Endothelial cell (in vitro differentiated cells): ENCODE results near the gene SYT12. TPM values are rescaled to one million over a fixed set of nuclear protein-coding genes. Genes with fewer than 3 reads are reported as not detected.

Source experiments
- DNase-seq: peaks from one replicate; pipeline ENCODE4 v3.0.0; 2021; ENCODE audit warnings: low spot score
- H3K27ac Mint-ChIP-seq: one replicate; pipeline ENCODE4 v1.8.0; 2021; ENCODE audit warnings: mixed read lengths, inconsistent platforms; ENCODE audit not compliant: unreplicated experiment
- H3K27me3 Mint-ChIP-seq: one replicate; pipeline ENCODE4 v1.8.0; 2021; ENCODE audit warnings: mild to moderate bottlenecking, moderate library complexity, mixed read lengths, inconsistent platforms; ENCODE audit not compliant: unreplicated experiment
- H3K36me3 Mint-ChIP-seq: one replicate; pipeline ENCODE4 v1.8.0; 2021; ENCODE audit warnings: mild to moderate bottlenecking, low read depth, mixed read lengths, inconsistent platforms; ENCODE audit not compliant: unreplicated experiment
- H3K4me1 Mint-ChIP-seq: one replicate; pipeline ENCODE4 v1.8.0; 2021; ENCODE audit warnings: mild to moderate bottlenecking, mixed read lengths, inconsistent platforms; ENCODE audit not compliant: unreplicated experiment
- H3K4me3 Mint-ChIP-seq: one replicate; pipeline ENCODE4 v1.8.0; 2021; ENCODE audit warnings: mild to moderate bottlenecking, mixed read lengths, inconsistent platforms; ENCODE audit not compliant: unreplicated experiment
- H3K9me3 Mint-ChIP-seq: one replicate; pipeline ENCODE4 v1.8.0; 2021; ENCODE audit warnings: mixed read lengths, inconsistent platforms; ENCODE audit not compliant: unreplicated experiment
- total RNA-seq: library from RNA; stranded (reverse); fragmentation: NEBNext Ultra II Directional; extraction: Animal tissue kit (Norgen Biotek cat#: 25700); gene quantifications from one replicate; pipeline ENCODE4 v1.2.1, GENCODE V29; 2021; ENCODE audit not compliant: unreplicated experiment
- TF ChIP-seq, protein P1 (sequence below): fragments of 200-600 bp; sonication (generic); IDR thresholded peaks from one replicate; pipeline ENCODE4 v1.5.0; 2021; ENCODE audit warnings: antibody characterized with exemption; ENCODE audit not compliant: unreplicated experiment

Gene SYT12
- total RNA-seq, 1 donor from 2014 or later = 0.82 TPM

DNA sequence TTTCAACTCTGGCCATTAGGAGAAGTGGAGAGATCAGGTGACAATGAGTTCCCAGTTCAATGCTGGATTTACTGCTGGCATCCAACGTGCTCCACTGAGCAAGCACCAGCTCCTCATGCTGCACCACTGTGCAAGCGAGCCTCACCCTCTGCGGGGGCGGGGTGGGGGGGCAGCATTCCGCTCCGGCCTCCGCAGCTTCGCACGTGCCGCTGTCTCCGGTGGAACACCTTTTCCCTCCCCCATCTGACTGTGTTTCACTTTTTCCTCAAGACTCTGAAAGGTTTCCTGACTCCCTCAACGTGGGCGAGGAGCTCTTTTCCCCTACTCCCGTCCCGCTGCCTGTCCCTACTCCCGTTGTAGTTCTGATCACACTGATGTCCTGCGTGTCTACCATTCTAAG lies 32.9 kb downstream of the SYT12 start:
- Mint-ChIP-seq H3K27ac (no peak overlapping the region), H3K4me3 (peak overlapping the region; percentile 82), H3K9me3 (no peaks in the 10 kb centered on the region), H3K4me1 (peaks cover 2% of the 10 kb centered on the region), H3K27me3 (peaks cover 1% of the 10 kb centered on the region), H3K36me3 (no peaks in the 10 kb centered on the region)
- TF ChIP-seq, protein P1, sequence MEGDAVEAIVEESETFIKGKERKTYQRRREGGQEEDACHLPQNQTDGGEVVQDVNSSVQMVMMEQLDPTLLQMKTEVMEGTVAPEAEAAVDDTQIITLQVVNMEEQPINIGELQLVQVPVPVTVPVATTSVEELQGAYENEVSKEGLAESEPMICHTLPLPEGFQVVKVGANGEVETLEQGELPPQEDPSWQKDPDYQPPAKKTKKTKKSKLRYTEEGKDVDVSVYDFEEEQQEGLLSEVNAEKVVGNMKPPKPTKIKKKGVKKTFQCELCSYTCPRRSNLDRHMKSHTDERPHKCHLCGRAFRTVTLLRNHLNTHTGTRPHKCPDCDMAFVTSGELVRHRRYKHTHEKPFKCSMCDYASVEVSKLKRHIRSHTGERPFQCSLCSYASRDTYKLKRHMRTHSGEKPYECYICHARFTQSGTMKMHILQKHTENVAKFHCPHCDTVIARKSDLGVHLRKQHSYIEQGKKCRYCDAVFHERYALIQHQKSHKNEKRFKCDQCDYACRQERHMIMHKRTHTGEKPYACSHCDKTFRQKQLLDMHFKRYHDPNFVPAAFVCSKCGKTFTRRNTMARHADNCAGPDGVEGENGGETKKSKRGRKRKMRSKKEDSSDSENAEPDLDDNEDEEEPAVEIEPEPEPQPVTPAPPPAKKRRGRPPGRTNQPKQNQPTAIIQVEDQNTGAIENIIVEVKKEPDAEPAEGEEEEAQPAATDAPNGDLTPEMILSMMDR = no peak
- no peak for DNase-seq

DNA sequence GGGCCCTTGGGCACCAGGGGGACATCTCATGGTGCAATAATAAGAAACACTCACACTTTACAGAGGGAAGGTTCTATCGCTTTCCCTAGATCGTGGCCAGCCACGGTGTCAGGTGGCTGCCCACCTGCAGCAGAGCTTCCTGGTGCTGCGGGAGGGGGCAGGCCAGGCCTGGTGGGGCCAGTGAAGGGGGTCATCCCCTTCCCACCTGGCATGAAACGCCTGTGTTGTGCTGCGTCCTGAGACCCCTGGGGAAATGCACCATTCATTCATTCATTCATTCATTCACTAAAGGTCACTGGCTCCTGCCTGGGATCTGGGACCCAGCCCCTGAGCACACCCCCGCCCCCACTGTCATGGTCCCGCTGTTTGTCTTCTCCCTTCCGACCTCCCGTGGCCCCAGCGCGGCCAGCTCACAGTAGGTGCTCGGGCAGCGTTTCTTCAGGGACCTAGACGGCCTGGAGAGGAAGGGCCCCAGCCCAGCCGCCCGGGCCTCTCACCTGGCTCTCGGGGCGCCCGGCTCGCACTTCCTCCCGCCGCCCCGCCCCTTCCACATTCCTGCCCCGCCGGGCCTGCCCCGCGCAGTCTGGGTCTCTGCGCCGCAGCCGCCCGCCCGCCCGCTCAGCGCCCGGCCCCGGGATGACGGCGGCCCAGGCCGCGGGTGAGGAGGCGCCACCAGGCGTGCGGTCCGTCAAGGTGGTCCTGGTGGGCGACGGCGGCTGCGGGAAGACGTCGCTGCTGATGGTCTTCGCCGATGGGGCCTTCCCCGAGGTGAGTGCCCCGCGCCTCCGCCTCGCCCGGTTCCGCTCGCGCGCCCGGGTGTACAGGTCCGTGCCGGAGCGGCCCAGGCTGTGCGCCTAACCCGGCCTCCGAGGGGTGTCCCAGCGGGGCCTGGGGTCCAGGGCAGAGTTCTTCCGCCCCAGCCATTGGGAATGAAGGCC lies 33.6 kb downstream of the SYT12 start, which contains the start of gene RHOD:
TSS of gene RHOD (plus strand) at position 581 of the 938 bp plus-strand sequence. CDS start at position 637, 56 bp downstream.
- H3K4me3 Mint-ChIP-seq = peak within 1 kb of the TSS; percentile 82
- no peak within 1 kb of the TSS for H3K27ac Mint-ChIP-seq

DNA sequence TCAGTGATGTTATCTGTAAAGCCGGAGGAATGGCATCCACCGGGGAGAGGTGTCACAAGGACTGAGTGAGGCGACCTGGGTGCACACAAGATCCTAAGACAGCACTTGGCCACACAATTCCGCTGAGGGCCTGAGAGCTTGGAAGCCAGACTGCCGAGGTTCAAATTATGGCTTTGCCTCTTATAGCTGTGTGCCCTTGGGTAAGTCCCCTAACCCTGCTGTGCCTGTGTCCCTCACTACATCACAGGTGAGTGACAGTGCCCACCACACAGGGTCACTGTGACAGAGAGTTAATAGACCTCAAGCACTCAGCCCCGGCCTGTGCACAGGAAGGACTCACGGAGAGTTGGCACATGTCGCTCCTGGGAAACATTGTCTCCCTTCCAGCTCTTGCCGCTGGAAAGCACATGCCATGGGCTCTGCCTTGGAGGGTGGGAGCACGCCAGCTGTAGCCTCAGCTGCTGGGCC lies 34.3 kb downstream of the SYT12 start:
- TF ChIP-seq, protein P1 = no peak
- Mint-ChIP-seq H3K36me3 (no peaks in the 10 kb centered on the region), H3K9me3 (no peaks in the 10 kb centered on the region), H3K4me1 (peaks cover 2% of the 10 kb centered on the region), H3K4me3 (no peak overlapping the region), H3K27ac (no peak overlapping the region), H3K27me3 (peaks cover 1% of the 10 kb centered on the region)
- DNase-seq = no peak

More for the DNA sequence above, 33.6 kb downstream of the SYT12 start, which contains the start of gene RHOD:
- peak; percentile 59 for DNase-seq
- no peaks in the 10 kb centered on the region for H3K36me3 Mint-ChIP-seq
- peaks cover 1% of the 10 kb centered on the region for H3K27me3 Mint-ChIP-seq
- peaks cover 2% of the 10 kb centered on the region for H3K4me1 Mint-ChIP-seq
- H3K9me3 Mint-ChIP-seq = no peaks in the 10 kb centered on the region
- TF ChIP-seq, protein P1 = no peak

DNA sequence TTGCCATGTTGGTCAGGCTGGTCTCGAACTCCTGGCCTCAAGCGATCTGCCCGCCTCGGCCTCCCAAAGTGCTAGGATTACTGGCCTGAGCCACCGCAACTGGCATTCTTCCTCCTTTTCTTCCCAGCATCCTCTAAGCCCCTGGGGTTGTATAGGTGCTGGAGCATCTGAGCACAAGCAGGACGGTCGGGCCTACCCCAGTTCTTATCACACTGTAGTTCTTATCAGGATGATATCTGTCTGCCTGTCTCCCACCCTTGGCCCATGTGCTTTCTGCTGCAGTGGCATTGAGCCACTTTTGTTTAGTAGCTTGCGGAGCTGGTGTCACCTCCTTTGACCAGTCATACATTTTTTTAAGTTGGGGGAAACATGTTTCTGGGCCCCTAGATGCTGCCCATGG lies 35.6 kb downstream of the SYT12 start:
- DNase-seq = no peak
- Mint-ChIP-seq H3K4me3 (no peak overlapping the region), H3K27me3 (no peaks in the 10 kb centered on the region), H3K36me3 (no peaks in the 10 kb centered on the region), H3K9me3 (no peaks in the 10 kb centered on the region), H3K4me1 (peaks cover 2% of the 10 kb centered on the region), H3K27ac (no peak overlapping the region)
- TF ChIP-seq, protein P1 = no peak

DNA sequence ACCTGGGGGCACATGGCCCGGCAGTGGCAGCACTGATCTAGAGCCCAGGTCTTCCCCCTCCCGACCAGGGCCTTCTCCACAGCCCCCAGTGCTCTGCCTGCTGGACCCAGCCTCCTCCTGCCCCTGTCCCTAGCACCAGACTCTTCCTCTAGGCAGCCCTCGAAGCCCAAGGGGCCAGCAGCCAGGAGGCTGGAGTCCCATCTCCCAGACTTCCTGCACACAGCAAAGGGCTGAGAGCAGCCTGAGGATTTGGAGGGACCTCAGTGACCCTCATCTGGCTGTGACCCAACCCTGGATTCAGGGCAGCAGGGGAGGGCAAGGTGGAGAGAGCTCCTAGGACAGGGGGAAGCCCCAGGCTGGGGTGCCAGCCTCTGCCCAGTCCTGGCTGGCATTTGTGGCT lies 36.7 kb downstream of the SYT12 start:
- TF ChIP-seq, protein P1 = no peak
- no peaks in the 10 kb centered on the region for H3K27me3 Mint-ChIP-seq
- no peak overlapping the region for H3K27ac Mint-ChIP-seq
- no peak overlapping the region for H3K4me3 Mint-ChIP-seq
- DNase-seq = no peak
- peaks cover 2% of the 10 kb centered on the region for H3K4me1 Mint-ChIP-seq
- H3K36me3 Mint-ChIP-seq = no peaks in the 10 kb centered on the region
- H3K9me3 Mint-ChIP-seq = no peaks in the 10 kb centered on the region
